HG03045 (cell line): ENCODE data around the gene FAM167B.

ENCODE experiments used
- ATAC-seq: cut with Tn5 transposase; IDR thresholded peaks from one replicate; pipeline ENCODE4 v1.9.1; 2021; ENCODE audit warnings: mild to moderate bottlenecking, moderate library complexity; ENCODE audit not compliant: unreplicated experiment

FAM167B gene

GRCh38 chr1:32246888-32247273 is at the start of gene FAM167B:
Gene FAM167B (plus strand): TSS chr1:32247222. CDS start chr1:32247422, 200 bp downstream.
- no peak for ATAC-seq

- ATAC-seq = no peak
Measured at GRCh38 chr1:32197837-32198236, 49.2 kb upstream of the FAM167B start.

- no peak for ATAC-seq
Measured at GRCh38 chr1:32198237-32199042, 48.6 kb upstream of the FAM167B start.

GRCh38 chr1:32199043-32199716 is 47.8 kb upstream of the FAM167B start:
- no peak for ATAC-seq

GRCh38 chr1:32199717-32200072 is 47.3 kb upstream of the FAM167B start:
- ATAC-seq = no peak

- ATAC-seq = peak; percentile 25
Measured at GRCh38 chr1:32200226-32201010, 46.6 kb upstream of the FAM167B start, which contains the start of gene CCDC28B. Gene CCDC28B (plus strand): TSS chr1:32200595. CDS start chr1:32201936, 1,341 bp downstream.

GRCh38 chr1:32201011-32201855 is 45.8 kb upstream of the FAM167B start:
- peak; percentile 37 for ATAC-seq

- no peak for ATAC-seq
Measured at GRCh38 chr1:32204943-32205361, 42.1 kb upstream of the FAM167B start.

GRCh38 chr1:32205401-32206370 is 41.3 kb upstream of the FAM167B start, which contains the start of gene IQCC:
Gene IQCC (plus strand): TSS chr1:32205671. CDS start chr1:32205682, 11 bp downstream.
- peak; percentile 50 for ATAC-seq

GRCh38 chr1:32208469-32208868 is 38.6 kb upstream of the FAM167B start:
- no peak for ATAC-seq

- ATAC-seq = no peak
Measured at GRCh38 chr1:32208891-32209328, 38.1 kb upstream of the FAM167B start, which contains the start of gene DCDC2B. Gene DCDC2B (plus strand): TSS chr1:32209089. CDS start chr1:32209094, 5 bp downstream.

GRCh38 chr1:32215629-32216480 is 31.2 kb upstream of the FAM167B start:
- ATAC-seq = no peak

- no peak for ATAC-seq
Measured at GRCh38 chr1:32216566-32216965, 30.5 kb upstream of the FAM167B start.

- ATAC-seq = no peak
Measured at GRCh38 chr1:32219022-32219421, 28.0 kb upstream of the FAM167B start.

- ATAC-seq = no peak
Measured at GRCh38 chr1:32220746-32221580, 26.1 kb upstream of the FAM167B start.

GRCh38 chr1:32221581-32221979 is 25.4 kb upstream of the FAM167B start:
- ATAC-seq = no peak
